HG03039 (cell line): ENCODE measurements around the gene SMYD3.

Source experiments
- ATAC-seq: cut with Tn5 transposase; IDR thresholded peaks from one replicate; pipeline ENCODE4 v1.9.1; 2021; ENCODE audit warnings: mild to moderate bottlenecking, moderate library complexity; ENCODE audit not compliant: unreplicated experiment

Gene SMYD3

DNA sequence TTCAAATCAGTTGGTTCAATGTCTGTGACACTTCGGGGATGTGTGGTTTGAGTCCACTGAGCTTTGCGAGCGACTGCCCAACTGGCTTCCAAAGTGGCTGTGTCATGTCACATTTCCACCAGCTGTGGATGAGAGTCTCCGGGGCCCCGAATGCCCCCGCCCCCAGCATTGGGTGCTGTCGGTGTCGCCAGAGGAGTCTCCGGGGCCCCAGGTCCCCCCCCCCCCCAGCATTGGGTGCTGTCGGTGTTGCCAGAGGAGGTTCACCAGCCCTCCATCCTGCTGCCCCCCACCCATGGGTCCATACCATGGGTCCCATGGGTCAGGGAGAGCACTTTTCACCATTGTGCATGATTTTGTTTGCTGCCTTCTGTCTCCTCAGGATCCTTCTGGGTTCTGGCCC, 9.0 kb upstream of the SMYD3 start:
- ATAC-seq: no peak

DNA sequence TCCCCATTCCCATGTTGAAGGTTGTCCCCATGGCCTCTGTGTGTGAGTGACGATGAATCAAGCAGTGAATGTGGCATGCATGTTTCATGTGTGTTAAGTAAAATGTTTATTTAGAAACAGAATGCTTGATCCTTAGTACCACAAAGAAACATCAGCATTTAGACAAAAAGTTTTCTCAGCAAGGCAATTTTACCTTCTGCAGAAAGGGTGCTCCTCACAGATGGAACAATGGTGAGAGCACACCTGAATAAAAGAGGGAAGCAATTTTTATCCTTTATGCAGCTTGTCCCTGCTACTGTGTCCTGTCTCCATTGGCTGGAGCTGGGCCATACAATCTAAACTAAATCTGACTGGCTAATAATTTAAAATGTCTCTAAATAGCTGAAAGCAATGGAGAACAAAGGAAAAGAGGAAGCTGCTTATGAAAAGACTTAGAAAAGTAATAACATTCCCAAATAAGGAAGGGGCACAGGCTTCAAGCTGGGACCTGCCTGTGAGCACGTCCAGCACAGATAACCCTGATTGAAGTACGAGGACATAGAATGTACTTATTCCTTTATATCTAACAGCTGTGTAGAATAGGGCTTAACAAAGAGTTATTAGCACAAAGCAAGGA, 8.4 kb upstream of the SMYD3 start:
- no peak for ATAC-seq

DNA sequence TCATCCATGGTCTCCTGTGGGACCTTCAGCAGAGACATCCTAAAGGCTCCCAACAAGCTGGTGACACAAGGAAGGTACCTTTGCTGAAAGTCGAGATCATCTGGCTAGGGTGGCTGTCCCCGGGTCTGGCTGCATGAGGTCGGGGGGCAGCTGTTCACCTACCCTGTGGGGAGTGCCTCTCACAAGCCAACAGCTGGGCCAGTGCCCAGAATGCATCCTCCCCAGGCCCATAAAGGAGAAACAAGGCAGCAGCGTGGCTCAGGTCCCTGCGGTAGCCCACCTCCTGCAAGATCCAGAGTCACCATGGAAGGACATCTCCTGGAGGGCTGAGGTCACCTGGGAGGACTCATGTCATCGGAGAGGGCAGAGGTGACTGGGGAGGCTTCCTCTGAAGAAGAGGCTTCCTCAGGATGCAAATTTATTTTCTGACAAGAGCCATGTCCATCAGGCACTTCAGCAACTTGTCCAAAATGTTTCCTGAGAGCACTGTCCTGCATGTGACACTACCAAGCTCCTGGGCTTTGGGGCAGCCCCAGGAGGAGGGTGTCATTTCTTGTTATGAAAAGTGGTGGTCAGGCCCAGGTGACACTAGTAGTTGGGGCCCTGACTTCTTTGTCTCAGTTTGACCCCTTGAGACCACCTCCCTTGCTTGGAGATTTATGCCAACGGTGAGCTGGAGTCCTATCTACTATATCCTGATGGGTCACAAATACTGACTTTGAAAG, 6.7 kb upstream of the SMYD3 start:
- no peak for ATAC-seq

DNA sequence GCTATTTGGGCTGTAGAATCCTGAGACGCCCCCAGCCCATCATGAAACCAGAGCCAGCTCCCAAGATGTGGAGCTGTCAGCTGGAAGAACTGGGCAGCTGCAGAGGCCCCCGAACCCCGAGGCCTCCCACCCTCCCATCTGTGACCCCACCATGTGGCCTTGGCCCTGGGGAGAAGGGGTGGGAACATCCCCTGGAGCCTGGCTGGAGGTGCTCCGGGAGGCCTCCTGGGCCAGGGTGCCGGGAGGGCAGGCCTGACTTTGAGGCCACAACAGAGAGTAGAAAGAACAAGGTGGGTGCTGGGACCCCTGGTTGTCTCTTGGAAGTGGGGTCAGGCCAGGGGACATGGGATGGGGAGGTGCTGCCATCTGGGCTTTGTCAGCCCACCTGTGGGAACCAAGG, 6.0 kb upstream of the SMYD3 start:
- ATAC-seq: no peak

DNA sequence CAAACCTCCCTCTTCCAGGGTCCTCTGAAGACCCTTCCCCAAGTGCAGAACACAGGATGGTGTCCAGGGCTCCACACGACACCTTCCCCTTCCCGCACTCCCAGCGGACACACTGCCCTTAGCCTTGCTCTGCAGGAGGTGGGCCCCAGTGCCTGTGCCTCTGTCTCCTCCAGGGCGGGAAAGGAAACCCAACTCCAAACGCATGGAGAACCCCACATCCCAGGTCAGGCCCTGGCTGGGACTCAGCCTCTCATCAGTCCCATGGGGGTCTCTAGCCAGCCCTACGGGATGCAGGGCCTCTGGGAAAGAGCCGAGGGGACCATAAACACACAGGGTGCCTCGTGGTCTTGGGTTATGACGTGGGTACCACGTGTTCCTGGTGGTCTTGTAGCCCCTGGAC, 5.6 kb upstream of the SMYD3 start:
- no peak for ATAC-seq

DNA sequence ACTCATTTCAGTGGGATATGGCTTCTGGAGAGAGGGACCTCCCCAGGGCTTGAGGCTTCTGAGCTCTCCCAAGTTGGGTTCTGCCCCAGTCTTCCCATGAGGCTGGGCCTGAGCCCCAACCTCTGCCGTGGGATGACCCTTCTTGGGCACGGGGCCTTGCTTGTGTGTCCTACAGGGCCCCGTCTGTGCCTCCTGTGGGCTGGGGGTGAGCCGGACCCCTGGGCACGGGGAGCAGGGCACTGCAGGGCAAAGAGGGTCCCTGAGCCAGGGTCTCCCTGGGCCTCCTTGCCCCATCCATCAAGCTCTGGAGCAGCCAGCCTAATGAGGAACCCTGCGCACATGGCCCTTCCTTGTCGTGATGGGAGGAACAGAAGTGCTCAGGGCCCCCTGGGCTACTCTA, 5.2 kb upstream of the SMYD3 start:
- ATAC-seq: no peak

- ATAC-seq: no peak
These were observed 4.1 kb upstream of the SMYD3 start for GRCh38 chr1:246511203-246511602.

GRCh38 chr1:246510147-246511030, 3.3 kb upstream of the SMYD3 start:
- ATAC-seq: no peak

GRCh38 chr1:246508897-246509688, 2.0 kb upstream of the SMYD3 start:
- no peak for ATAC-seq

- ATAC-seq: no peak
These were observed 759 bp downstream of the SMYD3 start for GRCh38 chr1:246506367-246506673.

DNA sequence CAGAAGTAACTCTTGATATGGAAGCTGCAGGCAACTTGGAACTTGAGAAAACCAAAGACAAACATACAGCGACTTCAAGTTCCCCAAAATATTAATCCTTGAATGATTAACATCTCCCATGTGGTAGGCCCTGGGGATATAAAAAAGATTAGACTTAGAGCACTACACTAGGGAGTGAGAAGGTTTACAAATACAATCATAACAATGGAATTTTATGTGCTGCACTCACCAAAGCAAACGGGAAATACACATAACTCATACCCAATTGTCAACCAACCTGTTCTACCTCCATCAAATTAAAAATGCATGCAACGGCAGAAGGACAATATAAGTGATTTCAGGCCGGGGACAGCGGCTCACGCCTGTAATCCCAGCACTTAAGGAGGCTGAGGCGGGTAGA, 3.7 kb downstream of the SMYD3 start:
- ATAC-seq: no peak

GRCh38 chr1:246497331-246497915, 9.7 kb downstream of the SMYD3 start:
- no peak for ATAC-seq

DNA sequence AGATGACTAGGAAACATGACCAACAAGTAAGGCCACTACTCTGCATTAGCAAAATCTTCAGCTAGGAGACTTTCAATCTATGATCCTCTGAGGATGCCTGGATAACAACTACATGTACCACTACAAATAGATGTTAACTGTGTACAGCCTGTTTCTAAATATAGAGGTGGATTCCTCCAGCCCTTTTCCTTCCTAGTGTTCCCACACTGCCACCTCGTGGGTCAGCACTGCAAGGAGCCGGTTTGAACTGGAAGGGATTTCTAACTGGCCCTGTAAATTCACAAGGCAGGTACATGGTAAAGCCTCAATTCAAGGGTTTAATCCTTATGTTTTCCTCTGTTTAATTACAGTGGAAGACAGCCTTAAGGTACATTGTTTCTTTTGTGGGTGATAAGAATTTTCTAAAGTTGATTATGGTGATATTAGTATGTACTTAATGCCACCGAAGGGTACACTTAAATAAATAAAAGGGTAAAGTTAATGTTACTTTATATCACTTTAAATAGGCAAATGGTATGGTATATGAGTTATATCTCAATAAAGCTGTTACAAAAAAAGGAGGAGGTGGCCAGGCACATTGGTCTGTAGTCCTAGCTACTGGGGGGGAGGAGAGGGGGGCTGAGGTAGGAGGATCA, 14.4 kb downstream of the SMYD3 start:
- no peak for ATAC-seq

- no peak for ATAC-seq
These were observed 15.5 kb downstream of the SMYD3 start for GRCh38 chr1:246491551-246492053.

DNA sequence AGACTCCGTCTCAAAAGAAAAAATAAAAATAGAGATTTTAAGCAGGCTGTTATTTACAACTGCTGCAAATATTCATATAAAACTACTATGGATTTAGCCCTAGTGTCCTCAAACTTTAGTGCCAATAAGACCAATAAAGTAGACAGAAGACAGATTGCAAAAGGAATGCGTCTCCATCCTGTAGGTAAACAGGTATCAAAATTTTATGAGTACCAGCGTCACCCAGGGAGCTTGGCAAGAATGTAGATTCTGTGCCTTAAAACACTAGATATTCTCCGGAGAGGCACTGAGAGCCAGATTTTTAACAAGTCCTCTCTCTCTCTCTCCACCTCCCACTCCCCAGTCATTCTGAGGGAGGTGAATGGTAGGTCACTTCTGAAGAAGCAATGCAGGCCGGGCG, 18.4 kb downstream of the SMYD3 start:
- ATAC-seq: no peak

DNA sequence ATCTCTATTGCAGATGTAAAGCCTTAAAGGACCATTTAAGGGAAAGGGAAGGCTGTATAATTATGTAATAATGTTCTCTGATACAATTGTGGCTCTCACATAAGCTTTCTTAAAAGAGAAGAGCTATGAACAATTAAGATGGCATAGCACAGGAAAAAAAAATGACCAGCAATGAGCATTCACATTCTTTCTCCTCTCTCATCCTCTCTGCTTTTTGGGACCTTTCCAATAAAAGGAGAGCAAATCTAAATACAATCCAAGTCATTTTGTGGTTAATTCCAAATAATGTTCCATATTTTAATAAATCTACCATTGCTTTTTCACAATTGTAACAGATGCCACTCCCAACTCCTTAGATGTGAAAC, 23.5 kb downstream of the SMYD3 start:
- ATAC-seq: no peak

- no peak for ATAC-seq
These were observed 24.1 kb downstream of the SMYD3 start for GRCh38 chr1:246482805-246483568.

GRCh38 chr1:246479061-246479460, 28.0 kb downstream of the SMYD3 start:
- no peak for ATAC-seq

- no peak for ATAC-seq
These were observed 29.4 kb downstream of the SMYD3 start for GRCh38 chr1:246477634-246478033.

GRCh38 chr1:246476771-246477170, 30.3 kb downstream of the SMYD3 start:
- ATAC-seq: no peak
